HG02571 (cell line): Measurements from ENCODE around the gene BRSK2.

ENCODE experiments used
- ATAC-seq: cut with Tn5 transposase; IDR thresholded peaks from one replicate; pipeline ENCODE4 v1.9.1; 2021; ENCODE audit warnings: mild to moderate bottlenecking, moderate library complexity; ENCODE audit not compliant: unreplicated experiment

Gene BRSK2

DNA sequence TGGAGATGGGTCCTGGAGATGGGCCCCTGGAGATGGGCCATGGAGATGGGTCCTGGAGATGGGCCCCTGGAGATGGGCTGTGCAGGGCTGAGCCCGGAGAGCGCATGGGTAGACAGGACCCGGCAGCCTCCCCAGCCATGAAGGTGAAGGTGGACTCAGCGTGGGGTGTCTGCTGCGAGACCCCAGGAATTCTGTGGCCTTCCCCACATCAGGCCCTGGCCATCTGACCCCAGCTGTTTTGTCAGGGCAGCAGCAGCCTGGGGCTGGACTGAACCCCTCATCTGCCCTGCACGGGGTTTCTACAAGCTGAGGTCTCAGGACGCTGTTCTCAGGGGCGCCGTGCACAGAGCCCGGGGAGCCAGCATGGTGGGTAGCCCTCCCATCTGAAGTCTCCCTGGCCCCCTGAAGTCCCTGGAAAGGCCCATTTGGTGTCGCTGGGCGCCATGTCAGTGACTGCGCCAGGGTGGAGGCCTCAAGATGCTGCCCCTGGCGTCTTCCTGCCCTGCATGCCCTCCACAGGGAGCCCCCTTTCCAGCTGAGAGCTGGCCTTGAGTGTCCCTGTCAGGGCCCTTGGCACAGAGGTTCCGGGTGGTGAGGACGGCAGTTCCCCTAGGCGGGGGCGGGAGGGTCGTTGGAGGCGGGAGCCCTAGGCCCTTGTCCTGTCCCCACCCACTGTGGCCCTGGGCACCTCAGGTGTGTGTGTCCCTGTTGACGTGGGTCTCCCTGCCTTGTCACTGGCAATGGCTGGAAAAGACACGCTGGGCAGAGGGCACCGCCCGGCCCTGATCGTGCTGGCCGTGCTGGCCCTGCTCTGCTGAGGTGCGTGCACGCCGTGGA is 5.4 kb downstream of the BRSK2 start:
- no peak for ATAC-seq

DNA sequence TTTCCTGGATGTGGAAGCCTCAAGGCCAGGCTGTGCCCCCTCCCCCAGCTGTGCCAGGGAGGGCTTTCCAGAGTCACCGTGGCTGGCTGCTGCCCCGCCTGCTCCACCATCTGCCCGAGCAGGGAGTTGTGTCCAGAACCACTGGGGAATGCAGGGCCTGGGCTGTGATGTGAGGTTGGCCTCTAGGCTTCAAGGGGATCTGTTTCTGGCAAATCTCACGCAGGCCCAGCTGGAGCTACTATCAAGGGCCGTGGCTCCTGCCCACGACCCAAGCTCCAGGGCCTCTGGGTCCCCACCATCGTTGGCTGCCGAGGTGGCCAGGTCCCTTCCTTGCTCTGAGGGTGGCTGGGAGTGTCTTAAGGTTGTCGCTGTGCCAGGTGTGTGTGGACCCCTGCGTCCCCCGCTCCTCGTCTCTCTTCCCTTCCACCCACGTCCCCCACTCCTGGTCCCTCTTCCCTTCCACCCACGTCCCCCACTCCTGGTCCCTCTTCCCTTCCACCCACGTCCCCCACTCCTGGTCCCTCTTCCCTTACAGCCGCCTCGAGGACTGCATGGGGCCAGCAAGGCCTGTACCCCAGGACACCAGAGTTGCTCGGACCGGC is 6.1 kb downstream of the BRSK2 start:
- no peak for ATAC-seq

DNA sequence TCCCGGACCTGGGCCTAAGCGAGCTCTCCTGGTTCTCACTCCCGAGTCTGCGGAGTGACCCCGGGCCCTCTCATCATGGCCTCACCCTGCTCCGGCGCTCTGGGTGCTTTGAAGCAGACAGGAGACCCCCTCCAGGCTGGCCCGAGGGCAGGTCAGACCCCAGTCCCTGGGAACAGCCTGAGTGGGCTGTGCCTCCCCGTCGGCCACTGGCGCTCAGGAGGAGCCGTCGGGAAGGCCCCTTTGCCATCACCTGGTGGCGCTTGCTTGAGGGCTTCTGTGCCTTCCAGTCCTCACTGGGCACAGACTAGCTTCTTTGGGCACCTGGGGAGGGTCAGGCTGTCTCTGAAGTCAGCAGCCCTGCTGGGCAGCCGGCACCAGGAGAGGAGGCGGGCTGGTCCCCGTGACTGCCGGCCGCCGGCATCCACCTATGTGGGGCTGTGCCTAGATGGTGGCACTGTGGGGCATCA is 6.7 kb downstream of the BRSK2 start:
- ATAC-seq: no peak

DNA sequence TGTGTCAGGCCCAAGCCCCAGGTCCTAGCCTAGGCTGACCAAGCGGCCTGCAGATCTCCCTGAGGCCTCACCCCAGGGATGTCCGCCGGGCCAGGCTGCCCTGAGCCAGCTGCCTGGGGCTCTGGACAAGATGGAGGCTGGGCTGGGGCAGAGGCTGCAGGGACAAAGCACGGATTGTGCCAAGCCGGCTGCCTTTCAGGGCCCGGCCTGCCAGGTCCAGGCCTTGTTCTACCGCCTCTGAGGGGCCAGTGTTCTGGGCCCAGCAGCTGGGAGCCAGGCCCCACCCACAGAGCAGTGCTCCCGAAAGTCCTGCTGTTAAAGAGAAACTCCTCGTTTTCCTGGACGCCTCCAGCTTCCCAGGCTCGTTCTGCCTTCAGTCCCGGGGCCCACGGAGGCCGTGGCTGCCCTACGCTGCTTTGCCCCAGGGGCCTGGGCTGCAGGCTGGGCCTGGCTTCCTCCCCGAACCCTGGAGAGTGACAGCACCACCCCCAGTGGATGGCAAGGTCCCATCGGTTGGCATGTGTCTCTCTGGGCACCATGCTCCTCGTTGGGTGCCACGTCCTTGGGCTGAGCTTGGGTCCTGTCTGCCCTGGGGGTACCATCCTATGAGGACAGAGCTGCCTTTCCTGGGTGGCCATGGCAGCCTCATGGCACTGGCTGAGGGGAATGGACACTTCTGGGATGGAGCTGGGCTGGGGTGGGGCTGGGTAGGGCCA is 7.6 kb downstream of the BRSK2 start:
- no peak for ATAC-seq

DNA sequence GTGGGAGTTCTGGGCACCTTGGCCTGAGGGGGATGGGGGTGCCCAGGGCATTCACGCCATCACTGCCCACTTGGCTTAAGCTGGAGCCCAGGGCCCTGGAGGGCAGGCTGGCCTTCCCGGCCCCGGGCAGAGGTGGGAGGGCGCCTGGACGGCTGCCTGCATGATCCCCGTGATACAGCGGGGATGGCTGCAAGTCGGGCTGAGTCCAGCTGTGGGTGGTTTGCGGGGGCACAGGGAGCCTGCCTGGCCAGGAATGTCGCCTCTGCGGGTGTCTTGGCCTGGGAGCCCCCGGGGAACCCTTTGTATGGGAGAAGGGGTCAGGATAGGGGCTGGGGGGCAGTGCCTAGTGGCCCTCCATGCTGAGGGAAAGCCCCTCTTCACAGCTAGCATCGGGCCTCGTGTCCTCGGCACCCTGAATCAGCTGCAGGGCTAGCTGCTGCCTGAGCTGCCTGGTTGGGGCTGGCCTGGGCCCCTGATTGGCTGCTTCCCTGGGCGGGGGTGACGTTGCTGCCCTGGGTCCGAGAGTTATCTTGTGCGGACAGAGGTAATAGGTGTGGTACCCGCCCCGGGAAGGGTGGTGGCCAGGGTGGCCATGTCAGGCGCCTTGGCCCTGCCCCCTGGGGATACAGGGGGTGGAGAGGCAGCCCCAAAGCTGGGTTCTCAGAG is 8.3 kb downstream of the BRSK2 start:
- ATAC-seq: no peak

DNA sequence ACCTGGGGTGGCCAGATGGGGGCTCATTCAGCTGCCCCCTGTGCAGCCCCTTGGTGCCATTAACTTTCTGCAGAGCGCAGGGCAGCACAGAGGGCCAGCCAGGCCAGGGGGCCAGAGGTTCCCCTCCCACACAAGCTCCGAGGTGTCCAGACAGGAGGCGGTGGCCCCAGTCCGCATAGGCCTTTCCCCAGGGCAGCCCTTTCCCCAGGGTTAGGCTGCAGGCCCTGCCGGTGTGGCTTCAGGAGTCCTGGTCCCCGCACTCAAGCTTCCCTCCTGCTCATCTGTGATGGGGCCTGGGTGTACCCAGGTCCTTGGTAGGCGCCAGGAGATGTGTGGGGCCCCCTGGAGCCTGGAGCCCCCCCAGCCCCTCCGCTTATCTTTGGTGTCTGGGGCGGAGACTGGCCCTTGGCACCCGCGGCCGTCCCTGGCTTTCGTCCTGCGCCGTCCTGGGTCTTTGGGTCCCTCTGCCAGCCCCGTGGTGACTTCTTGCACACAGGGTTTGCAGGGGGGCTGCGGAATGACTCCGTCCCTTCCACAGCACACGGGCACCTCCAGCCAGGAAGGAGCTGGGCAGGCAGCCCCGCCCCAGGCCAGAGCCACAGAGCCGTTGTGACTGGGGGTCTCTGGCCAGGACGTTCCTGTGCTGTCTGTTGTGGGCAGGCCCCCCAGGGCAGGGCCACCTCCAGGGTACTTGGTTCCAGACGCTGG is 8.9 kb downstream of the BRSK2 start:
- ATAC-seq: no peak

DNA sequence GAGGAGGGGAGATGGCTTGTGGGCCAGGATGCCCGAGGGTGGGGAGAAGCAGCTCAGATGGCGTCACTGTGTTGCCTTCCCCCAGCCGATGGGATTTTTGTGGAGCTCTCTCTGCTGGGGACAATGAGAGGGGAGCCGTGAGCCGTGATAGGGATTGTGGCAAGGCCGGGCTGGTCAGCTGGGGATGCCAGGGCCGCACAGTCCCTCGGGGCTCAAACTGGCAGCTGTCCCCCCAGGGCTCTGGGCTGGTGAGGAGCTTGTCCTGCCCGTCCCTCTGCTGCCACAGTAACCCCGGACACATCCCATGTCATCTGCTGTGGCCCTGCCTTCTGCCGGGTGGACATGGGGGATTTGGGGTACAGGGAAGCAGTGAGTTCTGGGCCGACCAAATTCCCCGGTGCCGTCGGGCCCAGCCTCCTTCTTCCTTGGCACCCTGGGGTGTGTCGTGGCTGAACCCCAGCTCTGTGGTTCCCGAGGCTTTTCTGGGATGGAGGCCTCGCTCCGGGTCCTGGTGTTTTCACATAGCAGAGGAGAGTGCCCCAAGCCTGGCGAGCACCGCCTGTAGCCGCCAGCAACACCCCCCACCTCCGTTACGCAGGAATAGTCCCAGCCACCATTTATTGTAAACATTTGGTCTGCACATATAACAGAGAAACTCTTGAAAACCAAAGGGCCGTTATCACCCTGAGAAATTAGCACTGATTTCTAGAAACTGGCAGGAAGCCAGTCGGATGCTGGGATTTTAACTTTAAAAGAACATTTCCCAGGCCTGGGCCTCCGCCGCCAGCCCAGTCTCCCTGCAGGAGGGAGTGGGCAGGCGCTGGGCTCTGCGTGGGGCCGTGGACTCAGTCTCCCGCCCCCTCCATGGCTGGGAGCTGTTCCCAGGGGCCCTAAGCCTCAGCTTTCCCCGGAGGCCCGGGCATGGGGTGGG is 9.9 kb downstream of the BRSK2 start:
- ATAC-seq: no peak

DNA sequence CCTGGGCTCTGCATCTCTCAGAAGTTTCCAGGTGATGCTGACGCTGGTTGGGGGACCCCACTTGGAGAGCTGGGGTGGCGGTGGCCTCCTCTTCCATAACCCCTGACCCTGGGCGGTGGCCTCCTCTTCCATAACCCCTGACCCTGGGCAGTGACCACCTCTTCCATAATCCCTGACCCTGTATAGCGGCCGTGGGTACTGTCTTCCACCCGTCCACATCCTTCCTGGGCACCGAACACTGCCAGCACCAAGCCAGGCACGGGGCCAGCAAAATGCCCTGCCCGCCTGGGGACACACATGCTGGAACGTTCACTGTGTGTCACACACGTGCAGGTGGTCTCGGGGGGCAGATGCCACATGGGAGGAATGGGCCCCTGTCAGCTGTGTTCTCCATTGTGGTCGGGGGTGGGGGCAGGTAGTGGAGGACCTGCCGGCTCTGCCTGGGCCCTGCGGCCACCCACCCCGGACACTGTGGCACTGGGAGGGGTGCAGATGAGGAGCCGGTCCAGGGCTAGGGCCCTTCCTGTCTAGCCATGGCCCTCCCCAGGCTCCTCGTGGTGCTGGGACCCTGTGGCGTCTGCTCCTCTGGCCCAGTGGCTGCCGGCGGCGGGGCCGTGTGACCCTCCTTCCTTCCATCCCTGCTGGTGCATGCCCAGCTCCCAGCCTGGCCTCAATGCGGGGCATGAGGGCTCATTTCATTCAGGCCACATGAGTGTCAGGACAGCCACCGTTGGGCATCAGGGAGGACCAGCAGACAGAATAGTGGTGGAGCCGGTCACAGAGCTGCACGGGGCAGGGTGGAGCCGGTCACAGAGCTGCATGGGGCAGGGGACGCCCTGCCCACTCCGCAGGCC is 10.8 kb downstream of the BRSK2 start:
- ATAC-seq: no peak

DNA sequence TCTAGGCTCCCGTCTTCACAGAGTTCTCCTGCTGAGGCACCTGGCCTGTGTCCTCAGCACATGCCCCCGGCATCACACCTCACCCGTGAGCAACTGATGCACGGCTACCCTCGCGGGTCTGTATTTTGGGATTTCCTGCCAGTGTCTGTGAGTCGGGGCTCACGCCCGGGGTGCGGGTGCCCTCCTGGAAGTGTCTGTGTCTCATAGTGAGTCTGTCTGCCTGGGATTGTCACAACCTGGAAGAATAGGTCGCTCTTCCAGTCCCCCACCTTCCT is 11.4 kb downstream of the BRSK2 start:
- no peak for ATAC-seq

DNA sequence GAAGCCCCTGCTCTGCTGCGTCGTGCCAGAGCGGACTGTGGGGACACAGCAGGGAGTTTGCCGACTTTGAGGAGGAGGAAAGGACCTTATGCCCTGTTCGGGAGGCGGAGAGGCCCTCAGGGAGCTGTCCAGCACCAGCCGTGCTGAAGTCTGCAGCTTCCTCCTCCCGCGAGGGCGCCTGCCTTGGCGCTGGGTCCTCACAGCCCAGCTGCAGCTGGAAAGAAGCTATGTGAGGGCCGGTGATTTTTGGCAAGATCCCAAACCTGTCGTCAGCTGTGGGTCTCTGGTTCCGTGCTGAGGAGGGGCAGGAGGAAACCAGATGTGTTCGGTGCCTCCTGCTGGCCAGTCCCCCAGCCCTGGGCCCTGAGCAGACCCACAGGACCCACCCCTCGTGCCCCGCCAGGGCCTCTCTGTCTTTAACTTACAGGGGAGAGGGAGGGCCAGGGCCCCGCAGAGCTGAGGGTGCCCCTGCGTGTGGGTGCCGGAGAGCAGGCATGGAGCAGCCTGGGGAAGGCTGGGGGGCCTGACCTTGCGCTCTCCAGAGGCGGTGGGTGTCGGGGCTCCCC is 12.0 kb downstream of the BRSK2 start:
- ATAC-seq: no peak

DNA sequence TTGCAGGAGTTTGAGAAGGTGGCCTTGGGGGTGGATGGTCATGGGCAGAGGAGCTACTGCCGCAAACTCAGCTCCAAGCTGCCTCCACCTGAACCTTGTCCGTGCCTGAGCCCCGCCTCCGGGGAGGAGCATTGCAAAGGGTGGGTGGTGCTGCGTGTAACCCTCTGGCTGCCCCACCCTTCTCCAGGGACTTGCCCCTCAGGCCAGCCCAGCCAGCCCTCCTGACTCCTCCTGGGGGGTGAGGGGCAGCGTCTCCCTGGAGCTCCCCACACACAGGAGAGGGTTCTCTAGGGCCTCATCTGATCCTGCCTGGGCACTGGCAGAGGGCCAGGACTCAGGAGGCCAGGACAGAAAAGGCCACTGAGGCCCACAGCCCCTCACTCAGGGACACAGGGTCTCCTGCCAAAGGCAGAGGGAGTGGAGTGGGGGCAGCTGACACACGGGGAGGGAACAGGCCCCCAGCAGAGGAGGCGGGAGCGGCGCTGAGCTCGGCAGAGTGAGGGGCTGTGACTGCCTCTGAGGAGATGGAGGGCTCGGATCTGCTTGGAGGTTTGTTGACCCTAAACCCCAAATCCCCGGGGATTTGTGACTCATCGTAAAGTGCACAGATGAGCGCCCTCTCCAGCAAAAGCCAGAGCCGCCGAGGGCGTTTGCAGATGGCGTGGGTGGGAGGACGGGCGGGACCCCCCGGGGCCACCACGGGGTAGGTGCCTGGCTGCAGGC is 12.8 kb downstream of the BRSK2 start:
- ATAC-seq: no peak

DNA sequence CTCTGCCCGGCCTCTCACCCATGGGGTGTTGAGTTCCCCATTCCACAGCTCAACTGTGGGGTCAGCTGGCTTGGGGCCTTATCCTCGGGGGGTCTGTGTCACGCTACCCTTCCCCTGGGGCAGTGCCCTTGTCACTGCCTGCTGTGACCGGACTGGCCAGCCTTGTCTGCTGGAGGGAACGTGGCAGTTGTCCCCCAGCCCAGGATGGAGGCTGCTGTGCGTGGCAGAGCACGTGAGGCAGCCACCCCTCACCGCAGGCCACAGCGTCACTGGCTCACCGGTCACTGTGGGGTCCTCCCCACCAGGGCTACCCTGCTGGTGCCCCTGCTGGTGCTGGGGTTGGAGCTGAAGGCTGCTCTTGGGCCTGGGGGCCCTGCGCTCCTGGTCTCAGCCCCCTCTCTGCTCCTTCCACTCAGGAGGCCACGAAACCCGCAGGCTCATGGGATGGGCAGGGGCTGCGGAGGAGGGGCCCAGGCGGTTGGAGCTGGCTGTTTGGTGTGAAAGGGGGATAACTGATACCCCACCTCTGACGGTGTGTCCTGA is 13.4 kb downstream of the BRSK2 start:
- no peak for ATAC-seq

DNA sequence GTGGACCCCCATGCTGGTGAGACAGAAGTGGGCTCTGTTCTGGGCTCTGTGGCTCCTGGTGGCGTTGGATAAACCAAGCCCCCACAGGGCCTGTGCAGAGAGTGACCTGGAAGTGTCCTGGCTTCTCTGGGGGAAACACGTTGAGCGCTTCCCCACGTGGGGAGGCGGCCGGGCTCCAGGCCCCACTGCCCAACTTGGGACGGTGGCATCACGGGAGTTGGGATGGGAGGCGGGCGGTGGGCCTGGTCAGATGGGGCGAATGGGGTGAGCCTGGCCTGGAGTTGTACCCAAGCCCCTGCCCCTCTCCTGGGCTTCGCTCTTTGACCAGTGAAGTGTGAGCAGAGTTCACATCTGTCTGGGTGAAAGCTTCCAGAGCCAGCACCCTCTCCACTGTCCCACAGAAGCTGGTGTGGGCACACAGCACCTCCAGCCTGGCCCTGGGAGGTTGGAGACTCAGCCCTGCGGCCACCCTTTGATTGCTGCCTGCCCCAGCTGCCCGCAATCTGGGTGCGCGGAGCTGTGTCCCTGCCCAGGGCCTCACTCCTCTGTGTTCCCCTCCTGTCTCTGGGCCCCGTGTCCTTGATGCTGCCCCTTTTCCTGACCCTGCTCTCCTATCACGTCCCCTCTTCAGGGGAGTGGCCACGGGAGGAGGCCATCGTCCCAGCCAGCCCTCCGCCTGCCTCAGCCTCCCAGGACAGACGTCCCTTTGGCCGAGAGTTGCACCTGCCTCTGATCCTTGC is 14.2 kb downstream of the BRSK2 start:
- ATAC-seq: no peak

DNA sequence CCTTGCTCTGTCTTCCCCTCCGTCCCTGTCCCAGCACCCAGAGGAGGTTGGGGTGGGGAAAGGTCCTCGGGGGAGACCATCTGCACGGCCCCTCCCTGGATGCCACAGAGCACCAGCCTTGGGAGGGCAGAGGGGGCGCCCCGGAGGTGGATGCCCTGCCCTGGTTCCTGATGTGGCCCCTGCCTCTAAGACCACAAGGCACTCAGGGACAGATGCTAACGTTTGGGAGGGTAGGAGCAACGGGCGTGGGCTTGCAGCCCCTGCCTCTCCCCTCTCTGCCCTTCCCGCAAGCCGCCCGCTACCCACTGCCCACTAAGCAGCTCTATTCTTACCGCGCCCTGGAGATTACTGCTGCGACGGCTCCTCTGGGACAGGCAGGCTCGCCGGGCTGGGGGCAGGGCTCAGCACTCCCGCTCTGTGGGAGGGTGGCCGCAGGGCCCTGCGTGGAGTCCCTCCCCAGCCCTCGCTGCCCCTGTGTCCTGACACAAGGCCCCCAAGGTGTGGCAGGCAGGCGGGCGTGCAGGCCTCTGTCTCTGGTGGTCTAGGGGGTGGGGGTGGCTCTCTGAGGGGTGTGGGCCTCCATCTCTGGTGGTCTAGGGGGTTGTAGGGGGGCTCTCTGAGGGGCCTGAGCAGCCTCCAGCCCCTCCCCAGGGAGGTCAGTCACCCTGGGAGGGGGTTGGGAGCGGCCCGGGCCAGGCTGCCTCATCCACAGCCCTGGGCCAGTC is 14.9 kb downstream of the BRSK2 start:
- no peak for ATAC-seq

DNA sequence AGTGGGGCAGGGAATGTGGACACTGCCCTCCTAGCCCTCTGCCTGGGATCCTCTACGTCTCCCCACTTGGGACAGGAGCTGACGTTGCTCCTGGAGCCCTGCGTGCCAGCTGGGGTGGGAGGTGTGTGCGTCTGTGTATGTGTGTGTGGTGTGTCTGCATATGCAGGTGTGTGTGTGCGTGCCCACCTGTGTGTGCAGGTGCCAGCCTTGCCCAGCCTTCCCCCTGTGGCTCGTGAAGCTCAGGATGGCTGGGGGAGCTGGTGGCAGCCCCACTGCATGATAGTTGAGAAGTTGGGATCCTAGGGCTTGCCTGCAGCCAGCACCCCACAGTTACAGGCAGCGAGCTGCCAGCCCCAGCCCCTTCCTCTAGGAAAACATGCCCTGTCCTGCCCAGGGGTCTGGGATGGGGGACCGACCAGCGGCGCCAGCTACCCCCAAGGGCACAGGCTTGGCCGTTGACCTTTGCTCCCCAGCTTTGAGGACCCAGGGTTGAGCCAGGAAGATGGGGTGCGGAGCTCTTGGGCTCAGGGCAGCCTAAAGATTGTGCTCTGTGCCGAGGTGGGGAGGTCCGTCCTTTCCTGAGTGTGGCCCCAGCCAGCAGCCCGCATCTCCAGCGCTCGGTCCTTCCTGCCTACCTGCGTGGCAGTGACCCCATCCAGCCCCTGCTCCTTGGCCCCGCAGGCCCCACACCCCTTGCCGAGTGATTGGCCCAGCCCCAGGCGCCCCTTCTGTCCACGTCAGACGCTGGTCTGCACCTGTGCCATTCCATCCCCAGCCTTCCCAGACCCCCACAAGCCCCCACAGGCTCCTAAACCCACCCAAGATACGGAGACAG is 15.7 kb downstream of the BRSK2 start:
- no peak for ATAC-seq
